ENCODE results near the gene NAGK. TPM values are rescaled to one million over a fixed set of nuclear protein-coding genes. Genes with fewer than 3 reads are reported as not detected.

The NAGK gene
- total RNA-seq, 1 donor from 2014 or later, result 157 TPM

GRCh38 chr2:71122387-71123298 is 54.2 kb downstream of the NAGK start:
- Mint-ChIP-seq H3K27me3 (ENCODE audit: unreplicated experiment) (no peaks in the 10 kb centered on the region), H3K27ac (ENCODE audit: unreplicated experiment) (no peak overlapping the region), H3K4me1 (ENCODE audit: unreplicated experiment) (peaks cover 9% of the 10 kb centered on the region), H3K4me3 (ENCODE audit: unreplicated experiment) (no peak overlapping the region), H3K9me3 (ENCODE audit: unreplicated experiment) (no peaks in the 10 kb centered on the region), H3K36me3 (ENCODE audit: unreplicated experiment) (peaks cover 18% of the 10 kb centered on the region)
- no peak for TF ChIP-seq CTCF (IDR thresholded peaks at IDR 0.05)
- no peak for DNase-seq (ENCODE audit: extremely low spot score, unreplicated experiment)

GRCh38 chr2:71125506-71126294 is 57.3 kb downstream of the NAGK start:
- Mint-ChIP-seq H3K4me3 (ENCODE audit: unreplicated experiment) (no peak overlapping the region), H3K9me3 (ENCODE audit: unreplicated experiment) (no peaks in the 10 kb centered on the region), H3K27ac (ENCODE audit: unreplicated experiment) (no peak overlapping the region), H3K4me1 (ENCODE audit: unreplicated experiment) (peaks cover 20% of the 10 kb centered on the region), H3K36me3 (ENCODE audit: unreplicated experiment) (peaks cover 5% of the 10 kb centered on the region), H3K27me3 (ENCODE audit: unreplicated experiment) (no peaks in the 10 kb centered on the region)
- no peak for DNase-seq (ENCODE audit: extremely low spot score, unreplicated experiment)
- no peak for TF ChIP-seq CTCF (IDR thresholded peaks at IDR 0.05)

- no peak overlapping the region for H3K4me3 Mint-ChIP-seq (ENCODE audit: unreplicated experiment)
- no peak overlapping the region for H3K27ac Mint-ChIP-seq (ENCODE audit: unreplicated experiment)
- no peaks in the 10 kb centered on the region for H3K27me3 Mint-ChIP-seq (ENCODE audit: unreplicated experiment)
- DNase-seq (ENCODE audit: extremely low spot score, unreplicated experiment), result no peak
- H3K9me3 Mint-ChIP-seq (ENCODE audit: unreplicated experiment), result no peaks in the 10 kb centered on the region
- no peak for TF ChIP-seq CTCF (IDR thresholded peaks at IDR 0.05)
- peaks cover 5% of the 10 kb centered on the region for H3K36me3 Mint-ChIP-seq (ENCODE audit: unreplicated experiment)
- H3K4me1 Mint-ChIP-seq (ENCODE audit: unreplicated experiment), result peaks cover 20% of the 10 kb centered on the region
Measured at GRCh38 chr2:71126957-71127356, 58.5 kb downstream of the NAGK start.

Other genes starting within 250 kb of the NAGK start
- gene CLEC4F, start 248.0 kb upstream of the NAGK start, total RNA-seq, result not detected in 2 replicates
- not detected in 2 replicates for gene CD207, start 232.8 kb upstream of the NAGK start, total RNA-seq
- gene VAX2, start 168.1 kb upstream of the NAGK start, total RNA-seq, result 5.9 and 8.3 TPM in 2 replicates
- gene ATP6V1B1, start 132.7 kb upstream of the NAGK start, total RNA-seq, result 6.3 and 6.5 TPM in 2 replicates
- gene ANKRD53, start 90.0 kb upstream of the NAGK start, total RNA-seq, result 1.9 and 2.7 TPM in 2 replicates
- gene TEX261, start 73.8 kb upstream of the NAGK start, total RNA-seq, result 64.7 and 71.2 TPM in 2 replicates
- 18.2 and 19.0 TPM in 2 replicates for gene MCEE, start 61.6 kb downstream of the NAGK start, total RNA-seq
- gene MPHOSPH10, start 62.0 kb downstream of the NAGK start, total RNA-seq, result 36.3 and 38.6 TPM in 2 replicates
- gene PAIP2B, start 158.5 kb downstream of the NAGK start, total RNA-seq, result 0.55 and 0.78 TPM in 2 replicates

Measured in osteocyte (in vitro differentiated cells).